HepG2 (cell line): ENCODE data around the gene NUDT22. TPM values are rescaled to one million over a fixed set of nuclear protein-coding genes. Genes with fewer than 3 reads are reported as not detected.

Experiments used
- ARHGAP35 ChIP-seq: sonication (generic); formaldehyde crosslinking; IDR thresholded peaks from 2 replicates; pipeline ENCODE4 v1.9.0; 2022; ENCODE audit warnings: mild to moderate bottlenecking, inconsistent platforms, moderate library complexity, missing genetic modification reagents, borderline replicate concordance
- CCDC6 ChIP-seq: sonication (generic); formaldehyde crosslinking; IDR thresholded peaks from 2 replicates; pipeline ENCODE4 v1.8.1; 2022; ENCODE audit warnings: mild to moderate bottlenecking, missing genetic modification reagents, moderate library complexity
- ELF3 ChIP-seq: IDR thresholded peaks from 2 replicates; pipeline ENCODE4 v1.6.1; 2016; ENCODE audit warnings: missing genetic modification reagents, missing compliant biosample characterization
- GATAD1 ChIP-seq: IDR thresholded peaks from 2 replicates; pipeline ENCODE4 v1.6.1; 2016; ENCODE audit warnings: missing genetic modification reagents, missing compliant biosample characterization
- IRF2 ChIP-seq: IDR thresholded peaks from 2 replicates; pipeline ENCODE4 v1.6.1; 2018; ENCODE audit warnings: missing genetic modification reagents, missing compliant biosample characterization
- MTERF4 ChIP-seq: sonication (generic); formaldehyde crosslinking; IDR thresholded peaks from 2 replicates; pipeline ENCODE4 v1.8.0; 2023; ENCODE audit warnings: mild to moderate bottlenecking, missing genetic modification reagents
- MXD1 ChIP-seq: sonication (generic); formaldehyde crosslinking; IDR thresholded peaks from 2 replicates; pipeline ENCODE4 v1.4.0; 2020; ENCODE audit warnings: mild to moderate bottlenecking, missing genetic modification reagents
- MYPOP ChIP-seq: sonication (generic); formaldehyde crosslinking; IDR thresholded peaks from 2 replicates; pipeline ENCODE4 v1.8.1; 2023; ENCODE audit warnings: mild to moderate bottlenecking, moderate library complexity, missing genetic modification reagents
- PHF8 ChIP-seq: sonication (generic); formaldehyde crosslinking; IDR thresholded peaks from 2 replicates; pipeline ENCODE4 v1.5.0; 2020; ENCODE audit warnings: missing genetic modification reagents
- POLR2AphosphoS5 ChIP-seq: IDR thresholded peaks from 2 replicates; pipeline ENCODE4 v1.6.1; 2012; ENCODE audit warnings: low read depth, low read length
- SP5 ChIP-seq: IDR thresholded peaks from 2 replicates; pipeline ENCODE4 v1.6.1; 2016; ENCODE audit warnings: low read depth, borderline replicate concordance
- TEAD3 ChIP-seq: optimal IDR thresholded peaks from 2 replicates; pipeline ENCODE3; 2016; ENCODE audit warnings: borderline replicate concordance
- XRCC5 ChIP-seq: fragments of 200-400 bp; formaldehyde crosslinking; optimal IDR thresholded peaks from 2 replicates; pipeline ENCODE3; 2017; ENCODE audit warnings: mild to moderate bottlenecking, low read length
- ZBTB42 ChIP-seq: sonication (generic); formaldehyde crosslinking; IDR thresholded peaks from 2 replicates; pipeline ENCODE4 v1.5.0; 2020; ENCODE audit warnings: mild to moderate bottlenecking, missing genetic modification reagents
- ZBTB44 ChIP-seq: sonication (generic); formaldehyde crosslinking; IDR thresholded peaks from 2 replicates; pipeline ENCODE4 v1.4.0; 2020; ENCODE audit warnings: missing genetic modification reagents
- ZFX ChIP-seq: sonication (generic); formaldehyde crosslinking; IDR thresholded peaks from 2 replicates; pipeline ENCODE4 v1.4.0; 2020; ENCODE audit warnings: mild to moderate bottlenecking, low read depth, missing genetic modification reagents, moderate library complexity
- ZNF142 ChIP-seq: sonication (generic); formaldehyde crosslinking; IDR thresholded peaks from 2 replicates; pipeline ENCODE4 v1.4.0; 2020; ENCODE audit warnings: missing genetic modification reagents
- ZNF276 ChIP-seq: sonication (generic); formaldehyde crosslinking; IDR thresholded peaks from 2 replicates; pipeline ENCODE4 v1.4.0; 2020; ENCODE audit warnings: mild to moderate bottlenecking, low read depth, missing genetic modification reagents
- ZNF720 ChIP-seq: sonication (generic); formaldehyde crosslinking; IDR thresholded peaks from 2 replicates; pipeline ENCODE4 v1.4.0; 2020; ENCODE audit warnings: missing genetic modification reagents
- polyA plus RNA-seq, 8 experiments: library from polyadenylated mRNA; depleted of rRNA in 3 of 8; stranded (reverse) in 7 of 8; unstranded in 1 of 8; fragments of >200 nt; fragmentation: Illumina TruSeq in 4 of 8; extraction: Trizol in 4 of 8; gene quantifications; 2 replicates each; pipeline versions ENCODE4 v1.2.1 to v1.2.3, GENCODE V29; 2011 to 2016; ENCODE audit warnings: low read depth in 4 of 8, missing spikeins in 1 of 8, mixed read lengths in 1 of 8; ENCODE audit not compliant: insufficient read depth in 1 of 8
- total RNA-seq, 5 experiments: library from RNA; depleted of rRNA; stranded (reverse); fragments of >200 nt; fragmentation: Illumina TruSeq; extraction: Trizol; gene quantifications; 2 replicates each; pipeline ENCODE4 v1.2.3, GENCODE V29; 2016; ENCODE audit warnings: low read depth in 1 of 5

Gene NUDT22
- total and polyA plus RNA-seq, 2 of the 13 experiments (the other 11 are each of a cell fraction or from before 2014, with no cell fraction given) = 33.5 to 39.8 TPM

GRCh38 chr11:64237484-64237951 lies 11.4 kb downstream of the NUDT22 start (continued):
- TF ChIP-seq MYPOP (CRISPR knock-in tag) (no peak), TEAD3 (CRISPR knock-in tag) (no peak), CCDC6 (no peak), MTERF4 (CRISPR knock-in tag) (no peak), PHF8 (no peak), GATAD1 (CRISPR knock-in tag) (peak; percentile 52), ARHGAP35 (CRISPR knock-in tag) (no peak; the same call in 1 of the 2 replicates), ZNF276 (CRISPR knock-in tag) (no peak), ZFX (peak; percentile 72), ZBTB42 (CRISPR knock-in tag) (no peak), IRF2 (peak; percentile 54; the same call in 1 of the 2 replicates), MXD1 (CRISPR knock-in tag) (peak; percentile 28; the same call in 1 of the 2 replicates), ZNF720 (CRISPR knock-in tag) (no peak), ZNF142 (CRISPR knock-in tag) (no peak), ELF3 (CRISPR knock-in tag) (peak; percentile 85), XRCC5 (no peak), POLR2AphosphoS5 (peak; percentile 25; the same call in 1 of the 2 replicates), SP5 (peak; percentile 95), ZBTB44 (no peak)
